ENCODE data around the gene DOCK4. TPM values are rescaled to one million over a fixed set of nuclear protein-coding genes. Genes with fewer than 3 reads are reported as not detected.

Gene DOCK4
- total and polyA plus RNA-seq, 2 of the 8 experiments (the other 6 are each of a cell fraction or from before 2014, with no cell fraction given), result 5.1 to 23.6 TPM

GRCh38 chr7:112195717-112196116, 10.5 kb downstream of the DOCK4 start (continued):
- TF ChIP-seq ATF2 (IDR thresholded peaks at IDR 0.05; ENCODE audit: low read length) (no peak), USF2 (IDR thresholded peaks at IDR 0.05; ENCODE audit: low read length) (no peak), RNF2 (IDR thresholded peaks at IDR 0.05; ENCODE audit: borderline replicate concordance, low read depth, low read length, missing control alignments, poor library complexity, severe bottlenecking) (no peak), KDM4A (IDR thresholded peaks at IDR 0.05; ENCODE audit: low read depth, low read length, severe bottlenecking) (no peak), PHF8 (conservative IDR thresholded peaks at IDR 0.05; ENCODE audit: low read depth, low read length) (no peak), TAF1 (IDR thresholded peaks at IDR 0.05; ENCODE audit: low read depth, low read length) (no peak)

Measured in H1 (cell line).